ENCODE results near the gene NRCAM. TPM values are rescaled to one million over a fixed set of nuclear protein-coding genes. Genes with fewer than 3 reads are reported as not detected.

The NRCAM gene
- total RNA-seq, 4 donors from 2014 or later: 0.77 to 30.3 (median 2.0) TPM; not detected in 1

DNA sequence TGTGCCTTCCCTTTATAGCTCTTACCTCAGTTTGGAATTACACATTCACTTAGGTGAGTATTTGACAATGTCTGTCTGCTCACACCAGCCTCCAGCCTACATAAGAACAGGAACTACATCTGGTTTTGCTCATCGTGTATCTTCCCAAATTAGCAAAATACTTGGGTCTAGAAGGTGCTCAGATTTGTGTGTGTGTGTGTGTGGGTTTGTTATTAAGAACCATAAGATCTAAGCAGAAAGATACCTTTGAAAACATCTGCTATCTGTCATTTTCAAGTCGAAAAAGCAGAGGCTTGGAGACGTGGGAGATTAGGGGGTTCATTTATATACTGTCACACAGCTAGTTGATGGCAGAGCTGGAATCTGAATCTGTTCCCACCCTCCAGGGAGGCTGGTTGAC lies 311.3 kb downstream of the NRCAM start:
- Histone ChIP-seq H3K27ac (no peak overlapping the region), H3K27me3 (no peaks in the 10 kb centered on the region), H3K36me3 (no peaks in the 10 kb centered on the region), H3K9me3 (no peaks in the 10 kb centered on the region), H3K4me1 (no peaks in the 10 kb centered on the region), H3K4me3 (no peak overlapping the region)
- no peak for TF ChIP-seq POLR2A (IDR thresholded peaks at IDR 0.05)
- TF ChIP-seq, protein P1, sequence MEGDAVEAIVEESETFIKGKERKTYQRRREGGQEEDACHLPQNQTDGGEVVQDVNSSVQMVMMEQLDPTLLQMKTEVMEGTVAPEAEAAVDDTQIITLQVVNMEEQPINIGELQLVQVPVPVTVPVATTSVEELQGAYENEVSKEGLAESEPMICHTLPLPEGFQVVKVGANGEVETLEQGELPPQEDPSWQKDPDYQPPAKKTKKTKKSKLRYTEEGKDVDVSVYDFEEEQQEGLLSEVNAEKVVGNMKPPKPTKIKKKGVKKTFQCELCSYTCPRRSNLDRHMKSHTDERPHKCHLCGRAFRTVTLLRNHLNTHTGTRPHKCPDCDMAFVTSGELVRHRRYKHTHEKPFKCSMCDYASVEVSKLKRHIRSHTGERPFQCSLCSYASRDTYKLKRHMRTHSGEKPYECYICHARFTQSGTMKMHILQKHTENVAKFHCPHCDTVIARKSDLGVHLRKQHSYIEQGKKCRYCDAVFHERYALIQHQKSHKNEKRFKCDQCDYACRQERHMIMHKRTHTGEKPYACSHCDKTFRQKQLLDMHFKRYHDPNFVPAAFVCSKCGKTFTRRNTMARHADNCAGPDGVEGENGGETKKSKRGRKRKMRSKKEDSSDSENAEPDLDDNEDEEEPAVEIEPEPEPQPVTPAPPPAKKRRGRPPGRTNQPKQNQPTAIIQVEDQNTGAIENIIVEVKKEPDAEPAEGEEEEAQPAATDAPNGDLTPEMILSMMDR (IDR thresholded peaks at IDR 0.05): no peak
- intact Hi-C loops (cut with DNase I; ENCODE audit: low total_unique reads): no loop called here
- no peak for DNase-seq

DNA sequence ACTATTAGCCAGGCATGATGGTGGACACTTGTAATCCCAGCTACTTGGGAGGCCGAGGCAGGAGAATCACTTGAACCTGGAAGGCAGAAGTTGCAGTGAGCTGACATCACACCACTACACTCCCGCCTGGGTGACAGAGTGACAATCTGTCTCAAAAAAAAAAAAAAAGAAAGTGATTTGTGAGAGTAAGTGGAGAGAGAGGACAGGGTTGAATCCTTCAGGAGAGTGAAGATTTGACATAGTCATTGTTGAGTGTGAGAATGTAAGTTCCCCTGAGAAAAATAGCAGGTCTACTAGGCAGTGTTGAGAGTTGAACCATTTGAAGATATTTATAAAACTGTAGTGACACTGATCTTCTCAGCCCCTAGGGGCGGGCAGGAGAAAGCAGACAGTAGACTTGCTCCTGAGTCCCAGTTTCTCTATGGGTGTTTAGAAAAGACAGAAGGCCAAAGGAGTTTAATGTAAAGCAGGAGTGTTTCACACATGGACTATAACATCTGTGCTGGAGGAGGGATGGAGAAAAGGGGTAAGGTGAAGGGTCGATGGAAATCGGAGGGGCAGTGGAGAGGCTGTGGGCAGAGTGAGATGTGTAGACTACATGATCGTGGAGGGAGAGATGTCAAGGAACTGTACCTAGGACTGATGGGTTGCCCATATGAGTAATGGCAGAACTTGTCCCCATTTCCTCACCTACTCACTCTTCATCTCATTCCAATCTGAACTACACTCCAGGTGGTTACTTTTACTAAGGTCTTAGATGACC lies 312.4 kb downstream of the NRCAM start:
- intact Hi-C loops (cut with DNase I; ENCODE audit: low total_unique reads): no loop called here
- Histone ChIP-seq H3K4me3 (no peak overlapping the region), H3K27ac (no peak overlapping the region), H3K36me3 (no peaks in the 10 kb centered on the region), H3K4me1 (no peaks in the 10 kb centered on the region), H3K27me3 (no peaks in the 10 kb centered on the region), H3K9me3 (no peaks in the 10 kb centered on the region)
- TF ChIP-seq, protein P1 (IDR thresholded peaks at IDR 0.05): no peak
- no peak for TF ChIP-seq POLR2A (IDR thresholded peaks at IDR 0.05)
- no peak for DNase-seq

DNA sequence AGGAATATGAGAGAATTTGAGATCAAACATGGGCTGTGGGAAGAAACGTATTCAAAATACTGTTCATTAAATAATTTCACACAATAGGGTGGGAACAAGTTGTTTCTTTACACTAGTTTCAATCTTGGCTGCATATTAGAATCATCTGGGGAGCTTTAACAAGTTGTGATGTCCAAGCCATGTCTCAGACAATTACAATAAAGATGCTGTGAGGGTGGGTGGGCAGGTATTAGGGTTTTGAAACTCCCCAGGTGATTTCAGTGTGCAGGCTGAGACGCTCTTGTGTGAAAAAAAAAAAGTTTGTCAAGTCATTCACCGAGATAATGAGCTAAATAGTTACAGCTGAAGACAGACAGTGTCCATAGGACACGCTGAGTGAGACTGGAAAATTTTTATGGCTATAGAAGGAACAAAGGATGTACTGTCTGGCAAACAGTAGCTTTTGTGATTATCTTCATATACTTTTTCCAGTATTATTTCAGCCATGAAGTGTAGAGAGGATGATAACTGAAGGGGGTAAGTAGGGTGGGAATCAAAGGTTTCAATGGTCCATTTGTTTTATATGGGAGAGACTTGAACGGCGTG lies 313.5 kb downstream of the NRCAM start:
- TF ChIP-seq POLR2A (IDR thresholded peaks at IDR 0.05): no peak
- TF ChIP-seq, protein P1 (IDR thresholded peaks at IDR 0.05): no peak
- intact Hi-C loops (cut with DNase I; ENCODE audit: low total_unique reads): no loop called here
- no peak for DNase-seq

DNA sequence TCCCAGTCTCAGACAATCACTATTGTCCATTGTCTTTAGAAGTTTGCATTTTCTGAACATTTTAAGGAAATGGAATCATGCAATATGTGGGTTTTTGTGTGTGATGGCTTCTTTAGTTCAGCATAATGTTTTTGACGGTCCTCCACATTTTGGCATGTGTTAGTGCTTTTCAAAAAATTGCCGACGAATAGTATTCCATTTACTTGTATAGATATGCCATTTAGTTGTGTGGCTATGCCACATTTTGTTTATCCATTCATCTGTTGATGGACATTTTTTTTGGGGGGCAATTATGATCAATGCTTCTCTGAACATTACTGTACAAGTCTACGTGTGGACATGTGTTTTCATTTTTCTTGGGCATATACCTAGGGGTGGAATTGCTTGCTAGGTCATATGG lies 314.1 kb downstream of the NRCAM start:
- H3K4me3 ChIP-seq: no peak overlapping the region
- H3K9me3 ChIP-seq: no peaks in the 10 kb centered on the region
- H3K36me3 ChIP-seq: no peaks in the 10 kb centered on the region
- DNase-seq: no peak
- intact Hi-C loops (cut with DNase I; ENCODE audit: low total_unique reads): no loop called here
- TF ChIP-seq, protein P1 (IDR thresholded peaks at IDR 0.05): no peak
- no peak for TF ChIP-seq POLR2A (IDR thresholded peaks at IDR 0.05)
- no peak overlapping the region for H3K27ac ChIP-seq
- no peaks in the 10 kb centered on the region for H3K27me3 ChIP-seq
- no peaks in the 10 kb centered on the region for H3K4me1 ChIP-seq

More for the DNA sequence above, 313.5 kb downstream of the NRCAM start:
- Histone ChIP-seq H3K27ac (no peak overlapping the region), H3K4me3 (no peak overlapping the region), H3K36me3 (no peaks in the 10 kb centered on the region), H3K4me1 (no peaks in the 10 kb centered on the region), H3K9me3 (no peaks in the 10 kb centered on the region), H3K27me3 (no peaks in the 10 kb centered on the region)

DNA sequence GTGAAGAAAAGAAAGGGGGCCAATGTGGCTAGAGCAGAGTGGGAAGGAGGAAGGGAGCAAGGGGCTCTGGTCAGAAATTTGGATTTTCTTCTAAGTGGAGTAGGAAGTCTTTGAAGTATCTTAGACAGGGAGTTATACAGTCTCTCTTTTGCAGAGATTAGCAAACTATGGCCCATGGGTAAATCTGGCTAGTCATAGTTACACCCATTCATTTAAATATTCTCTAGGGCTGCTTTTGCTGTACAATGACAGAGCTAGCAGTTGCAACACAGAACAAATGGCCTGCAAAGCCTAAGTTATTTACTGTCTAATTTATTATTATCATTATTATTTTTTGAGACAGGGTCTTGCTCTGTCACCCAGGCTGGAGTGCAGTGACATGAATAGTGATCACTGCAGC lies 315.6 kb downstream of the NRCAM start:
- TF ChIP-seq, protein P1 (IDR thresholded peaks at IDR 0.05): no peak
- no peak for TF ChIP-seq POLR2A (IDR thresholded peaks at IDR 0.05)
- intact Hi-C loops (cut with DNase I; ENCODE audit: low total_unique reads): no loop called here
- DNase-seq: no peak
- H3K36me3 ChIP-seq: no peaks in the 10 kb centered on the region
- no peaks in the 10 kb centered on the region for H3K27me3 ChIP-seq
- H3K27ac ChIP-seq: no peak overlapping the region
- no peaks in the 10 kb centered on the region for H3K4me1 ChIP-seq
- H3K4me3 ChIP-seq: no peak overlapping the region
- H3K9me3 ChIP-seq: no peaks in the 10 kb centered on the region
